PFSK-1 (cell line): ENCODE data around the gene VTN.

Source experiments
- POLR2AphosphoS5 ChIP-seq: IDR thresholded peaks from 2 replicates; pipeline ENCODE4 v1.6.1; 2012; ENCODE audit warnings: low read depth, mild to moderate bottlenecking, control low read depth, low read length, moderate library complexity
- SIN3A ChIP-seq: IDR thresholded peaks from 2 replicates; pipeline ENCODE4 v1.6.1; 2012; ENCODE audit warnings: mild to moderate bottlenecking, low read length, moderate library complexity, borderline replicate concordance; ENCODE audit not compliant: insufficient read depth
- TAF1 ChIP-seq: IDR thresholded peaks from 2 replicates; pipeline ENCODE4 v1.6.1; 2012; ENCODE audit warnings: low read length, control low read depth, borderline replicate concordance; ENCODE audit not compliant: insufficient read depth

- TF ChIP-seq SIN3A (no peak), POLR2AphosphoS5 (no peak), TAF1 (no peak)
Measured at GRCh38 chr17:28325211-28325610, 44.9 kb downstream of the VTN start.
